IMR-90 (cell line): ENCODE measurements around the gene IQCM. TPM values are rescaled to one million over a fixed set of nuclear protein-coding genes. Genes with fewer than 3 reads are reported as not detected.

ENCODE experiments used
- ATAC-seq: fragments of 200-7000 bp; cut with Tn5 transposase; 2 replicates; pipeline ENCODE4 v1.9.1; 2020; ENCODE audit warnings: low read depth, mild to moderate bottlenecking, moderate library complexity
- BruUV-seq: library from RNA; stranded (reverse); fragments of 400-500 nt; replicated peaks from 2 replicates; lab custom pipeline; 2021; lab: Mats Ljungman, UMichigan
- CTCF ChIA-PET: fragments of 300-600 bp; formaldehyde crosslinking; extraction: SDS; loops from one replicate; lab custom pipeline; 2021; ENCODE audit warnings: antibody characterized with exemption; lab: Yijun Ruan, JAX
- POLR2A ChIA-PET: fragments of 300-600 bp; sonication (Branson Sonifier 250); formaldehyde crosslinking; loops from one replicate; lab custom pipeline; 2022; ENCODE audit warnings: antibody characterized with exemption; ENCODE audit not compliant: unreplicated experiment; lab: Charles Lee
- DNase-seq: peaks from one replicate; pipeline ENCODE4 v3.0.0; 2013
- H2AFZ ChIP-seq: replicated peaks from 2 replicates; pipeline ENCODE3; 2013; ENCODE audit warnings: low read length, mild to moderate bottlenecking; ENCODE audit not compliant: poor library complexity
- H2AK5ac ChIP-seq: 2 replicates; pipeline ENCODE4 v1.6.1; 2013; ENCODE audit warnings: low read depth, low read length, inconsistent platforms
- H2AK9ac ChIP-seq: replicated peaks from 2 replicates; pipeline ENCODE3; 2013; ENCODE audit warnings: mild to moderate bottlenecking, low read depth, low read length, moderate library complexity; ENCODE audit not compliant: poor library complexity
- H2BK120ac ChIP-seq: 2 replicates; pipeline ENCODE4 v1.6.1; 2013; ENCODE audit warnings: low read depth, low read length, inconsistent platforms
- H2BK15ac ChIP-seq: 3 replicates; pipeline ENCODE4 v1.6.1; 2013; ENCODE audit warnings: low read depth, low read length, inconsistent platforms
- H2BK20ac ChIP-seq: 2 replicates; pipeline ENCODE4 v1.6.1; 2013; ENCODE audit warnings: low read depth, mild to moderate bottlenecking, inconsistent platforms, low read length, moderate library complexity
- H2BK5ac ChIP-seq: 2 replicates; pipeline ENCODE4 v1.6.1; 2013; ENCODE audit warnings: mild to moderate bottlenecking, low read depth, low read length, inconsistent platforms; ENCODE audit not compliant: poor library complexity, severe bottlenecking
- H3K14ac ChIP-seq: replicated peaks from 2 replicates; pipeline ENCODE4 v1.6.1; 2013; ENCODE audit warnings: low read depth, low read length, inconsistent platforms
- H3K18ac ChIP-seq: 2 replicates; pipeline ENCODE4 v1.6.1; 2013; ENCODE audit warnings: low read depth, low read length, control low read depth
- H3K23ac ChIP-seq: 2 replicates; pipeline ENCODE4 v1.6.1; 2013; ENCODE audit warnings: low read depth, low read length, inconsistent platforms
- H3K27ac ChIP-seq: 2 replicates; pipeline ENCODE4 v1.5.1; 2013; ENCODE audit warnings: mild to moderate bottlenecking, control low read depth, low read length; ENCODE audit not compliant: insufficient read depth
- H3K27me3 ChIP-seq: 2 replicates; pipeline ENCODE4 v1.6.1; 2013; ENCODE audit warnings: low read length; ENCODE audit not compliant: control insufficient read depth, insufficient read depth
- H3K36me3 ChIP-seq: 2 replicates; pipeline ENCODE4 v1.6.1; 2013; ENCODE audit warnings: low read length, mixed read lengths; ENCODE audit not compliant: control insufficient read depth, insufficient read depth
- H3K4ac ChIP-seq: 2 replicates; pipeline ENCODE4 v1.6.1; 2013; ENCODE audit warnings: low read depth, low read length, inconsistent platforms
- H3K4me1 ChIP-seq: 2 replicates; pipeline ENCODE4 v1.6.1; 2013; ENCODE audit warnings: low read length, mixed read lengths; ENCODE audit not compliant: control insufficient read depth, insufficient read depth
- H3K4me2 ChIP-seq: 2 replicates; pipeline ENCODE4 v1.6.1; 2013; ENCODE audit warnings: low read depth, mild to moderate bottlenecking, control low read depth, low read length, moderate library complexity
- H3K4me3 ChIP-seq: 2 replicates; pipeline ENCODE4 v1.5.1; 2013; ENCODE audit warnings: low read depth, mild to moderate bottlenecking, control low read depth, low read length, moderate library complexity; ENCODE audit not compliant: insufficient read depth
- H3K56ac ChIP-seq: 2 replicates; pipeline ENCODE4 v1.6.1; 2013; ENCODE audit warnings: low read length, inconsistent platforms; ENCODE audit not compliant: insufficient read depth; ENCODE audit errors: extremely low read depth
- H3K79me1 ChIP-seq, 2 experiments: 2 replicates each; pipeline ENCODE4 v1.6.1; 2013; ENCODE audit warnings: low read length in 2 of 2, inconsistent platforms in 1 of 2, low read depth in 1 of 2
- H3K9ac ChIP-seq: 2 replicates; pipeline ENCODE4 v1.6.1; 2013; ENCODE audit warnings: low read depth, low read length, control low read depth
- H3K9me1 ChIP-seq: 2 replicates; pipeline ENCODE4 v1.6.1; 2013; ENCODE audit warnings: low read length, inconsistent platforms; ENCODE audit not compliant: insufficient read depth
- H3K9me3 ChIP-seq: 2 replicates; pipeline ENCODE4 v1.6.1; 2013; ENCODE audit warnings: low read length; ENCODE audit not compliant: control insufficient read depth, insufficient read depth
- H4K20me1 ChIP-seq: 2 replicates; pipeline ENCODE4 v1.6.1; 2013; ENCODE audit warnings: low read length, inconsistent platforms; ENCODE audit not compliant: insufficient read depth
- H4K5ac ChIP-seq: 2 replicates; pipeline ENCODE4 v1.6.1; 2013; ENCODE audit warnings: mild to moderate bottlenecking, low read depth, low read length, control low read depth
- H4K8ac ChIP-seq, 2 experiments: 2 replicates each; pipeline ENCODE4 v1.6.1; 2013; ENCODE audit warnings: low read depth in 2 of 2, low read length in 2 of 2, control low read depth in 1 of 2, inconsistent platforms in 1 of 2
- H4K91ac ChIP-seq: 2 replicates; pipeline ENCODE4 v1.6.1; 2013; ENCODE audit warnings: low read depth, low read length, inconsistent platforms; ENCODE audit not compliant: insufficient read depth
- BHLHE40 ChIP-seq: fragments of 150-350 bp; IDR thresholded peaks from 2 replicates; pipeline ENCODE4 v1.6.1; 2016; ENCODE audit warnings: mild to moderate bottlenecking, low read depth, low read length
- CEBPB ChIP-seq: IDR thresholded peaks from 2 replicates; pipeline ENCODE4 v1.6.1; 2012; ENCODE audit warnings: low read depth, low read length, improper control_type of control experiment
- CHD1 ChIP-seq: IDR thresholded peaks from 2 replicates; pipeline ENCODE4 v1.6.1; 2012; ENCODE audit warnings: low read depth, low read length, improper control_type of control experiment
- CTCF ChIP-seq: conservative IDR thresholded peaks from 2 replicates; pipeline ENCODE4 v1.5.1; 2012; ENCODE audit warnings: mild to moderate bottlenecking, low read depth, low read length, improper control_type of control experiment
- ELK1 ChIP-seq: fragments of 150-350 bp; IDR thresholded peaks from 2 replicates; pipeline ENCODE4 v1.6.1; 2016; ENCODE audit warnings: low read depth, mild to moderate bottlenecking, low read length, moderate library complexity, borderline replicate concordance
- FOS ChIP-seq: fragments of 150-350 bp; IDR thresholded peaks from 2 replicates; pipeline ENCODE4 v1.6.1; 2016; ENCODE audit warnings: low read depth, low read length
- MAFK ChIP-seq: IDR thresholded peaks from 2 replicates; pipeline ENCODE4 v1.6.1; 2012; ENCODE audit warnings: low read depth, low read length, improper control_type of control experiment
- NFE2L2 ChIP-seq: fragments of 150-350 bp; IDR thresholded peaks from 2 replicates; pipeline ENCODE4 v1.6.1; 2016; ENCODE audit warnings: low read depth, mild to moderate bottlenecking, low read length
- POLR2A ChIP-seq: IDR thresholded peaks from 2 replicates; pipeline ENCODE4 v1.6.1; 2012; ENCODE audit warnings: mild to moderate bottlenecking, low read depth, low read length
- RAD21 ChIP-seq: IDR thresholded peaks from 2 replicates; pipeline ENCODE4 v1.6.1; 2012; ENCODE audit warnings: low read length, improper control_type of control experiment
- RCOR1 ChIP-seq: IDR thresholded peaks from 2 replicates; pipeline ENCODE4 v1.6.1; 2012; ENCODE audit warnings: mild to moderate bottlenecking, low read length, improper control_type of control experiment; ENCODE audit not compliant: insufficient replicate concordance
- RFX5 ChIP-seq: IDR thresholded peaks from 2 replicates; pipeline ENCODE4 v1.8.0; 2012; ENCODE audit warnings: low read depth, mild to moderate bottlenecking, low read length, moderate library complexity
- SMC3 ChIP-seq: fragments of 150-350 bp; IDR thresholded peaks from 2 replicates; pipeline ENCODE4 v1.6.1; 2016; ENCODE audit warnings: low read depth, mild to moderate bottlenecking, antibody characterized with exemption, low read length, moderate library complexity
- USF2 ChIP-seq: fragments of 150-350 bp; IDR thresholded peaks from 2 replicates; pipeline ENCODE4 v1.6.1; 2017; ENCODE audit warnings: mild to moderate bottlenecking, antibody characterized with exemption, low read length, low read depth
- WGBS, 2 experiments: methylation state at CpG; one replicate each; pipeline versions ENCODE4 v1.1.5 to v1.1.7; 2013; ENCODE audit warnings: missing lambda C conversion rate in 2 of 2; ENCODE audit not compliant: insufficient read length in 1 of 2; ENCODE audit errors: extremely low coverage in 2 of 2; 5-methylcytosine and 5-hydroxymethylcytosine counted together
- dilution Hi-C: fragments of 300-500 bp; cut with HindIII; formaldehyde crosslinking; loops from one replicate; pipeline ENCODE4 v1.14.3; 2018; ENCODE audit warnings: low sequenced_read_pairs; ENCODE audit not compliant: unreplicated experiment
- in situ Hi-C: fragments of 300-500 bp; cut with MboI; formaldehyde crosslinking; loops from 3 replicates; pipeline ENCODE4 v1.14.3; 2019; ENCODE audit warnings: low sequenced_read_pairs, inconsistent platforms, mixed read lengths
- intact Hi-C: fragments of 100-400 bp; cut with micrococcal nuclease; formaldehyde crosslinking; loops from 2 replicates; pipeline ENCODE4 v1.10.0; 2022
- polyA plus RNA-seq, 3 experiments: library from polyadenylated mRNA; depleted of rRNA; stranded (reverse); fragments of >200 nt; gene quantifications; 2 replicates each; pipeline ENCODE4 v1.2.3, GENCODE V29; 2012; ENCODE audit warnings: low replicate concordance in 1 of 3
- total RNA-seq: library from RNA; depleted of rRNA; stranded (reverse); fragments of >200 nt; gene quantifications from 2 replicates; pipeline ENCODE4 v1.2.3, GENCODE V29; 2012

IQCM gene
- total and polyA plus RNA-seq, 2 of the 4 experiments (the other 2 are of a cell fraction), result not detected

GRCh38 chr4:149631629-149632028, 184.0 kb downstream of the IQCM start:
- DNase-seq (no peak), ATAC-seq (no peak)
- Histone ChIP-seq H3K9ac (no peak overlapping the region), H3K4me1 (no peaks in the 10 kb centered on the region), H3K27me3 (no peaks in the 10 kb centered on the region), H3K4me2 (no peak overlapping the region), H3K9me3 (no peaks in the 10 kb centered on the region), H4K20me1 (no peaks in the 10 kb centered on the region), H3K79me1 (no peaks in the 10 kb centered on the region), H3K18ac (no peak overlapping the region), H3K56ac (no peak overlapping the region), H2AFZ (no peak overlapping the region), H2AK9ac (no peak overlapping the region), H3K36me3 (no peaks in the 10 kb centered on the region), H4K5ac (no peak overlapping the region), H3K4me3 (no peak overlapping the region), H3K27ac (no peak overlapping the region), H2BK20ac (no peak overlapping the region), H3K14ac (no peak overlapping the region), H3K4ac (no peak overlapping the region), H2BK120ac (no peak overlapping the region), H3K9me1 (no peaks in the 10 kb centered on the region), H2BK5ac (no peak overlapping the region), H3K23ac (no peak overlapping the region), H2BK15ac (no peak overlapping the region), H2AK5ac (no peak overlapping the region), H4K8ac (no peak overlapping the region), H4K91ac (no peak overlapping the region)
- in situ Hi-C loops, result no loop called here
- no CpG with 5 or more reads among the region's 1 CpG for WGBS, 2 experiments
- intact Hi-C loops, result no loop called here
- no TSS peak for BruUV-seq
- no peak for TF ChIP-seq RCOR1
- TF ChIP-seq SMC3, result no peak
- TF ChIP-seq CTCF, result no peak
- TF ChIP-seq BHLHE40, result no peak
- no peak for TF ChIP-seq USF2
- TF ChIP-seq ELK1, result no peak
- no peak for TF ChIP-seq FOS
- TF ChIP-seq MAFK, result no peak
- no peak for TF ChIP-seq RFX5
- TF ChIP-seq POLR2A, result no peak
- no peak for TF ChIP-seq NFE2L2
- no peak for TF ChIP-seq CEBPB
- TF ChIP-seq RAD21, result no peak
- TF ChIP-seq CHD1, result no peak
- CTCF ChIA-PET, result no interaction called here
- POLR2A ChIA-PET, result no interaction called here
- dilution Hi-C loops, result no loop called here
